NCI-H2107 treated with DMSO at 0.1 percent for 48 hours (cell line): Measurements from ENCODE around the gene PHF23.
"Not testable (repeated sequence)": the region's sequence is repeated elsewhere in the genome, so short reads cannot be mapped to it uniquely, and the experiment has no call there.

Experiments used
- DNase-seq: peaks from one replicate; lab custom pipeline; 2025; ENCODE audit not compliant: unreplicated experiment; lab: John Stamatoyannopoulos, UW

Gene PHF23

GRCh38 chr17:7258731-7259554 lies 19.7 kb upstream of the PHF23 start:
- DNase-seq = no peak

GRCh38 chr17:7256766-7257456 lies 17.7 kb upstream of the PHF23 start:
- no peak for DNase-seq

GRCh38 chr17:7254511-7254910 lies 15.3 kb upstream of the PHF23 start:
- DNase-seq = no peak

GRCh38 chr17:7253082-7253481 lies 13.8 kb upstream of the PHF23 start:
- no peak for DNase-seq

- DNase-seq = peak; percentile 58
These were observed 13.2 kb upstream of the PHF23 start, which contains the start of gene ELP5 for GRCh38 chr17:7252176-7253043. ELP5 (plus strand) TSS chr17:7252215; CDS start chr17:7252551, 336 bp downstream.

GRCh38 chr17:7251661-7252175 lies 12.5 kb upstream of the PHF23 start, which contains the start of gene CTDNEP1:
CTDNEP1 (minus strand) TSS chr17:7251734; CDS start chr17:7251296, 438 bp downstream.
- peak; percentile 96 for DNase-seq

GRCh38 chr17:7250695-7251627 lies 11.7 kb upstream of the PHF23 start:
- DNase-seq = no peak

GRCh38 chr17:7249830-7250229 lies 10.6 kb upstream of the PHF23 start:
- no peak for DNase-seq

GRCh38 chr17:7249214-7249613 lies 10.0 kb upstream of the PHF23 start:
- no peak for DNase-seq

- no peak for DNase-seq
These were observed 9.5 kb upstream of the PHF23 start for GRCh38 chr17:7248796-7249195.

GRCh38 chr17:7246779-7247178 lies 7.5 kb upstream of the PHF23 start:
- no peak for DNase-seq

- not testable (repeated sequence) for DNase-seq
These were observed 4.6 kb upstream of the PHF23 start for GRCh38 chr17:7243838-7244237.

- DNase-seq = no peak
These were observed 4.1 kb upstream of the PHF23 start for GRCh38 chr17:7243453-7243729.

GRCh38 chr17:7242717-7243452 lies 3.6 kb upstream of the PHF23 start:
- peak; percentile 73 for DNase-seq

GRCh38 chr17:7241783-7242716 lies 2.8 kb upstream of the PHF23 start, which contains the start of gene GABARAP:
GABARAP (minus strand) TSS chr17:7242449; CDS start chr17:7242330, 119 bp downstream.
- peak; percentile 69 for DNase-seq

- no peak for DNase-seq
These were observed 2.0 kb upstream of the PHF23 start for GRCh38 chr17:7241090-7241733.

- DNase-seq = no peak
These were observed 1.1 kb upstream of the PHF23 start for GRCh38 chr17:7240375-7240774.
